Measurements from ENCODE around the gene SLC4A1AP. TPM values are rescaled to one million over a fixed set of nuclear protein-coding genes. Genes with fewer than 3 reads are reported as not detected.

Gene SLC4A1AP, protein sequence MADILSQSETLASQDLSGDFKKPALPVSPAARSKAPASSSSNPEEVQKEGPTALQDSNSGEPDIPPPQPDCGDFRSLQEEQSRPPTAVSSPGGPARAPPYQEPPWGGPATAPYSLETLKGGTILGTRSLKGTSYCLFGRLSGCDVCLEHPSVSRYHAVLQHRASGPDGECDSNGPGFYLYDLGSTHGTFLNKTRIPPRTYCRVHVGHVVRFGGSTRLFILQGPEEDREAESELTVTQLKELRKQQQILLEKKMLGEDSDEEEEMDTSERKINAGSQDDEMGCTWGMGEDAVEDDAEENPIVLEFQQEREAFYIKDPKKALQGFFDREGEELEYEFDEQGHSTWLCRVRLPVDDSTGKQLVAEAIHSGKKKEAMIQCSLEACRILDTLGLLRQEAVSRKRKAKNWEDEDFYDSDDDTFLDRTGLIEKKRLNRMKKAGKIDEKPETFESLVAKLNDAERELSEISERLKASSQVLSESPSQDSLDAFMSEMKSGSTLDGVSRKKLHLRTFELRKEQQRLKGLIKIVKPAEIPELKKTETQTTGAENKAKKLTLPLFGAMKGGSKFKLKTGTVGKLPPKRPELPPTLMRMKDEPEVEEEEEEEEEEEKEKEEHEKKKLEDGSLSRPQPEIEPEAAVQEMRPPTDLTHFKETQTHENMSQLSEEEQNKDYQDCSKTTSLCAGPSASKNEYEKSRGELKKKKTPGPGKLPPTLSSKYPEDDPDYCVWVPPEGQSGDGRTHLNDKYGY
- 23.2 and 27.9 TPM in 2 replicates for total RNA-seq

DNA sequence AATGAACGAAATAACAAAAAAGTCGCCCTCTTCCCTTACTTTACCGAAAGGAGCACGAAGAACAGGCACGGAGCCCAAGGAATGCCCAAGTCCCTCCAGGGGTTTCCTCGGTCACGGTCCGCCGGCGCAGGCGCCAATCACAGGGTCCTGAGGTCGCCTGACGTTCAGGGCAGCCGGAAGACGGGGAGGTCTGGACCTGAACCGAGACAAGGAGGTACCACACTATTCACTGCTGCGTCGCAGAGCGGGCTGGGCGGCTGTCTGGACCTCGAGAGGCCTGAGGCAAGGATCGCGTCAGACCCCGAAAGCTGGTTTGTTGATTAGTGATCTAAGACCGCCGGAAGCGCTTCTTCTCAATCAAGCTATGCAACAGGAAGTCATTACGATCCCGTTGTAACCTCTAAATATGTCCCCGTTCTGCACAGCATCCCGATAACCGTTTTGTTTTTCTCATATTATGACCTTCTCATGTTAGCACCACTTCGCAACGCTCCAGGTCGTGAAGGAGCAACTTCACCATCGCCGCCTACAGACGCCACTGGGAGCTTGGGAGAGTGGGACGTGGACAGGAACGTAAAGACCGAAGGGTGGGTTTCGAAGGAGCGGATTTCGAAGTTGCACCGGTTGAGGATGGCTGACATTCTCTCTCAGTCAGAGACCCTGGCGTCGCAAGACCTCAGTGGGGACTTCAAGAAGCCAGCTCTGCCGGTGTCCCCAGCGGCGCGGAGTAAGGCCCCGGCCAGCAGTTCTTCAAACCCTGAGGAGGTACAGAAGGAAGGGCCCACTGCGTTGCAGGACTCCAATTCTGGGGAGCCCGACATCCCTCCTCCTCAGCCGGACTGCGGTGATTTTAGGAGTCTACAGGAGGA, at the start of gene SLC4A1AP, which contains the start of gene SUPT7L:
Gene SLC4A1AP (plus strand): TSS at position 605 of the 869 bp plus-strand sequence. CDS start 26 bp downstream, at position 631.
Gene SUPT7L (minus strand): TSS at position 330 of the 869 bp plus-strand sequence. CDS start 1,422 bp downstream, outside the sequence.

DNA sequence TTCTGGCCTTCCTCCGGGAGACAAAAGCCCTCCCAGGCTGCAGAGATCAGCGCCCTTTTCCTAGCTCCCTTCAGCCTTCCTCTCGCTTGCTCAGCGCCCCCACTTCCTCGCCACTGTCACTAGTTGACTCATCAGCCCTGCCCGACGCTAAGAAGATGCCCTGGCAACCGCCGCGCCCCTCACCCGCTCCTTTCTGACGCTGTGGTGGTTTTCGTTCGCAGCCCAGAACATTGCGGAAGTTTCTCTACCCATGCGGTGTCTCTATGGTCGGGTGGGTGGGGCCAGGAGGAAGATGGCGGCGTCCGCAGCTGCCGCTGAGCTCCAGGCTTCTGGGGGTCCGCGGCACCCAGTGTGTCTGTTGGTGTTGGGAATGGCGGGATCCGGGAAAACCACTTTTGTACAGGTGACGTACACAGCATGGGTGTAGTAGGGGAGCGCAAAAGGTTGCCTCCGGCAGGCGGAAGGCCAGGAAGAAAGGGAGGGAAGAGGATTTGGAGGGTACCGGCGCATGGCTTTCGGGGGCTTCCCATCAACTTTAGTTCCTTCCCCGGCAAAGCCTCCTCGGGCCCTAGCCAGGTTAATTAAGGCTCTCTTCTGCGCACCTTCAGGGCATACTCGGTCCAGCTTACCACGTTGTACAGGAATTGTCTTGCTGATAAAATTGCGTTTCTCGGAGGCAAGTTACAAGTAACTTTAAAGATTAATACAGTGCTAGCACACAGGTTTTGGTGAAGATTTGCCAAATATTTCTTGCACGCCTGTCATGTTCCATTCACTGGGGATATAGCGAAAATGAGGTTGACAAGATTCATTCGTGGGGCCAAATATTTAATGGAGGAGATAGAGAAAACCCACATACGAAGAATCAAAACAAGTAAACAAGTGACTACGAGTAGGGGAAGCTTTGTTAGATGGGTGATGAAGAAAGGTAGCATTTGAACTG, 34.7 kb upstream of the SLC4A1AP start, which contains the start of the genes CCDC121 and GPN1:
Gene CCDC121 (minus strand): TSS at position 246 of the 943 bp plus-strand sequence. CDS start 1,213 bp downstream, outside the sequence.
Gene GPN1 (plus strand): TSS at position 284 of the 943 bp plus-strand sequence. CDS start 9 bp downstream, at position 293.

Small RNAs within 50 kb of the gene (small RNA-seq; reads per million reads assigned to genes)
- not detected for gene RF00340

Other genes starting within 250 kb of the SLC4A1AP start
- 171 and 233 TPM in 2 replicates for gene NRBP1, start 235.3 kb upstream of the SLC4A1AP start, total RNA-seq
- 8.2 and 22.0 TPM in 2 replicates for gene KRTCAP3, start 221.5 kb upstream of the SLC4A1AP start, total RNA-seq
- gene IFT172, start 174.1 kb upstream of the SLC4A1AP start, total RNA-seq, result 13.1 and 14.9 TPM in 2 replicates
- gene FNDC4, start 168.7 kb upstream of the SLC4A1AP start, total RNA-seq, result 11.0 and 12.1 TPM in 2 replicates
- gene GCKR, start 167.1 kb upstream of the SLC4A1AP start, total RNA-seq, result 1.2 TPM in 1 of 2 replicates, not detected in the other
- gene ZNF512, start 80.8 kb upstream of the SLC4A1AP start, total RNA-seq, result 19.5 and 22.8 TPM in 2 replicates
- gene CCDC121, start 34.9 kb upstream of the SLC4A1AP start, total RNA-seq, result 2.0 and 6.2 TPM in 2 replicates
- 27.5 and 43.5 TPM in 2 replicates for gene GPN1, start 34.8 kb upstream of the SLC4A1AP start, total RNA-seq
- gene SUPT7L, start 275 bp upstream of the SLC4A1AP start, total RNA-seq, result 36.1 and 36.4 TPM in 2 replicates
- 45.9 and 98.9 TPM in 2 replicates for gene MRPL33, start 107.8 kb downstream of the SLC4A1AP start, total RNA-seq
- gene RBKS, start 226.5 kb downstream of the SLC4A1AP start, total RNA-seq, result 0.43 and 2.4 TPM in 2 replicates
- gene BABAM2, start 226.8 kb downstream of the SLC4A1AP start, total RNA-seq, result 23.6 and 27.1 TPM in 2 replicates

Data from placental epithelial cell (primary cell).